ENCODE data around the gene C11orf52. TPM values are rescaled to one million over a fixed set of nuclear protein-coding genes. Genes with fewer than 3 reads are reported as not detected.

Gene C11orf52
- total and polyA plus RNA-seq, 12 donors, result 0.53 to 4.2 (median 2.1) TPM; not detected in 2

GRCh38 chr11:111951565-111951964 lies 32.9 kb downstream of the C11orf52 start:
- Histone ChIP-seq H3K27ac (no peak overlapping the region), H3K9me3 (replicated peaks in 1 of 3) (no peaks in the 10 kb centered on the region), H3K36me3 (replicated peaks in 1 of 2) (no peaks in the 10 kb centered on the region), H3K27me3 (no peaks in the 10 kb centered on the region), H3K4me1 (replicated peaks in 1 of 2) (peaks cover 8 to 16% of the 10 kb centered on the region in 2 donors), H3K4me3 (no peak overlapping the region)
- TF ChIP-seq POLR2A (IDR thresholded peaks at IDR 0.05) (no peak), CTCF (IDR thresholded peaks at IDR 0.05) (no peak)
- 89 to 98% (median 96%) methylated on average over 3 of the region's 3 CpGs for WGBS, 4 donors
- intact Hi-C loops (cut with DNase I), result no loop called here
- no peak for DNase-seq

- 89 to 99% (median 98%) methylated on average over 4 of the region's 4 CpGs for WGBS, 4 donors
- Histone ChIP-seq H3K4me3 (no peak overlapping the region), H3K36me3 (replicated peaks in 1 of 2) (no peaks in the 10 kb centered on the region), H3K27me3 (no peaks in the 10 kb centered on the region), H3K4me1 (replicated peaks in 1 of 2) (peaks cover 8 to 10% of the 10 kb centered on the region in 2 donors), H3K9me3 (replicated peaks in 1 of 3) (no peaks in the 10 kb centered on the region), H3K27ac (no peak overlapping the region)
- TF ChIP-seq POLR2A (IDR thresholded peaks at IDR 0.05) (no peak), CTCF (IDR thresholded peaks at IDR 0.05) (no peak)
- no peak for DNase-seq
- intact Hi-C loops (cut with DNase I), result no loop called here
These were observed 35.4 kb downstream of the C11orf52 start for GRCh38 chr11:111954154-111954553.

GRCh38 chr11:111957663-111958444 lies 39.1 kb downstream of the C11orf52 start:
- no peaks in the 10 kb centered on the region for H3K9me3 ChIP-seq (replicated peaks in 1 of 3)
- intact Hi-C loops (cut with DNase I), result no loop called here
- H3K27me3 ChIP-seq, result no peaks in the 10 kb centered on the region
- peak overlapping the region in 4 of 5 donors; percentile 10 to 52 (median 28) for H3K27ac ChIP-seq
- DNase-seq, result peak in 4 of 7 donors; percentile 42 to 62 (median 52)
- 67 to 91% (median 86%) methylated on average over 6 to 12 of the region's 12 CpGs for WGBS, 4 donors
- peaks cover 7 to 13% of the 10 kb centered on the region in 2 donors for H3K4me1 ChIP-seq (replicated peaks in 1 of 2)
- no peak for TF ChIP-seq POLR2A (IDR thresholded peaks at IDR 0.05)
- no peak for TF ChIP-seq CTCF (IDR thresholded peaks at IDR 0.05)
- H3K36me3 ChIP-seq (replicated peaks in 1 of 2), result no peaks in the 10 kb centered on the region
- no peak overlapping the region for H3K4me3 ChIP-seq

GRCh38 chr11:111960916-111961315 lies 42.2 kb downstream of the C11orf52 start:
- H3K27me3 ChIP-seq, result no peaks in the 10 kb centered on the region
- TF ChIP-seq POLR2A (IDR thresholded peaks at IDR 0.05) (peak in 1 of 2 donors; percentile 63), CTCF (IDR thresholded peaks at IDR 0.05) (no peak)

More at GRCh38 chr11:111960916-111961315, 42.2 kb downstream of the C11orf52 start:
- Histone ChIP-seq H3K36me3 (replicated peaks in 1 of 2) (no peaks in the 10 kb centered on the region), H3K4me1 (replicated peaks in 1 of 2) (peaks cover 7 to 13% of the 10 kb centered on the region in 2 donors), H3K4me3 (no peak overlapping the region), H3K27ac (peak overlapping the region in 4 of 5 donors; percentile 36 to 78 (median 70)), H3K9me3 (replicated peaks in 1 of 3) (no peaks in the 10 kb centered on the region)
- intact Hi-C loops (cut with DNase I), result no loop called here
- DNase-seq, result peak; percentile 80 to 90 (median 89)
- WGBS, 4 donors, result 27 to 46% (median 45%) methylated on average over 5 of the region's 5 CpGs
